ENCODE results near the gene UACA.

DNA sequence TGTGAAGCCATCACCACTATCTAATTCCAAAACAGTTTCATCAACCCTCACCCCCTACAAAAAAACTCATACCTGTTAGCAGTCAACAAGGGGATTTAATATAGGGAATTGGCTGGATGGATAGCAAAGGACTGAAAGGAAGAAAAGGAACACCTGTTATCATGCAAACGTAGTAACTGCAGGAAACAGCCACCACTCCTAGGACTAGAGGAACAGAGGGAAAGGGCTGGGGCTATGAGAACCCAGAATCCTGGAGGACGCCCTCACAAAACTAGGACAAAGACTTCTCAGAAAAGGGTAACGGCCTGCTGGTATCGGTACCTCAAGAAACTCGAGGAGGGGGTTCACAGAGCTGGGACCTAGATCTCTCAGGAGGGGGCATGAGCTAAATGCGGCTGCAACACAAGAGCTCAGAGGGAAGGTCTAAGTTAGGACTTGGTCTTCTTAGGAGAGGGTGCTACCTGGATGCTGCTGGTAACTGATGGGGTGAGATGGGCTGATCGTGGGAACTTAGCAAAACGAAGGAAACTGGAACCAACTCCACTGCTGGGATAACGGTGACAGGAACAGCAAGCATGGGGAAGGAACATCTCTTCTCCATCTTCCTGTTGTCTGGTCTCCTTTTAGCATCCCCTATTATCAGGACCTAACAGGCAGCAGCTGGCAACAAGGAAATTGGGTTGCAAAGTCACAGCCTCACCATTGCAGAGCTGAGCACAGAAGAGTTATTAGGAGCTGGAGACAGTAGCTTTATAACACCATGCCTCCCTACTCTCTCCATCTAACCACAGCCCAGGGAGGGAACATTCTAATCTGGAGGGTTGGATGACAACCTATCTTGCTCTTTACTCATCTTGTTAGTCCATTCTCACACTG lies 147.7 kb downstream of the UACA start:
- TF ChIP-seq, protein P1, sequence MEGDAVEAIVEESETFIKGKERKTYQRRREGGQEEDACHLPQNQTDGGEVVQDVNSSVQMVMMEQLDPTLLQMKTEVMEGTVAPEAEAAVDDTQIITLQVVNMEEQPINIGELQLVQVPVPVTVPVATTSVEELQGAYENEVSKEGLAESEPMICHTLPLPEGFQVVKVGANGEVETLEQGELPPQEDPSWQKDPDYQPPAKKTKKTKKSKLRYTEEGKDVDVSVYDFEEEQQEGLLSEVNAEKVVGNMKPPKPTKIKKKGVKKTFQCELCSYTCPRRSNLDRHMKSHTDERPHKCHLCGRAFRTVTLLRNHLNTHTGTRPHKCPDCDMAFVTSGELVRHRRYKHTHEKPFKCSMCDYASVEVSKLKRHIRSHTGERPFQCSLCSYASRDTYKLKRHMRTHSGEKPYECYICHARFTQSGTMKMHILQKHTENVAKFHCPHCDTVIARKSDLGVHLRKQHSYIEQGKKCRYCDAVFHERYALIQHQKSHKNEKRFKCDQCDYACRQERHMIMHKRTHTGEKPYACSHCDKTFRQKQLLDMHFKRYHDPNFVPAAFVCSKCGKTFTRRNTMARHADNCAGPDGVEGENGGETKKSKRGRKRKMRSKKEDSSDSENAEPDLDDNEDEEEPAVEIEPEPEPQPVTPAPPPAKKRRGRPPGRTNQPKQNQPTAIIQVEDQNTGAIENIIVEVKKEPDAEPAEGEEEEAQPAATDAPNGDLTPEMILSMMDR (IDR thresholded peaks at IDR 0.05): no peak
- no peak for TF ChIP-seq POLR2A (IDR thresholded peaks at IDR 0.05)
- TF ChIP-seq POLR2AphosphoS5 (IDR thresholded peaks at IDR 0.05): no peak
- no peak for TF ChIP-seq EP300 (IDR thresholded peaks at IDR 0.05)
